ENCODE data around the gene ZNF574. TPM values are rescaled to one million over a fixed set of nuclear protein-coding genes. Genes with fewer than 3 reads are reported as not detected.

The ZNF574 gene
- total and polyA plus RNA-seq, 2 experiments from 2014 or later, result 19.4 to 61.2 TPM

DNA sequence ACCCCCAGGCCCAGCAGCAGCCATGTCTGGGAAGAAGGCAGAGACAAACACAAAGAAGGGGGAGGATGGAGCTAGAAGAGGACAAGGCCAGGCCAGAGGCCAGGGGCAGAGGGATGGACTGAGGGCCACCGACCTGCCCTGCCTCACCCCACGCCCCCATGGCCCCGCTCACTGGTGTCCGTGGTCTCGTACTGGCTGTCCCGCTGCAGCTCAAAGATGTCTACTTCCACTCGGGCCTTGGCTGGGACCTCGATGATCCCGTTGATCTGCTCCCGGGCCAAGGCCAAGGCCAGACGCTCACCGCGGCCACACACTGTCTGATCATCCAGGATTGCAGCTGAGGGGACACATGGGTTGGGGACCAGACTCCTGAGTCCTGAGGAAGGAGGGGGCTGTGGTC, 10.9 kb upstream of the ZNF574 start:
- Mint-ChIP-seq H3K27ac (no peak overlapping the region), H3K9me3 (no peaks in the 10 kb centered on the region)

More for the DNA sequence above, 10.9 kb upstream of the ZNF574 start:
- ATAC-seq (no peak), DNase-seq (ENCODE audit: low spot score) (no peak)
- peaks cover 37% of the 10 kb centered on the region for H3K36me3 Mint-ChIP-seq (ENCODE audit: low read depth)
- Histone ChIP-seq H3F3A (replicated peaks; ENCODE audit: low read depth) (peaks cover 6% of the 10 kb centered on the region; the same call in 1 of the 2 replicates), H3K4me3 (no peak overlapping the region), H3K4me2 (no peak overlapping the region), H3K79me2 (replicated peaks; ENCODE audit: insufficient read depth) (peaks cover 28% of the 10 kb centered on the region), H2AFZ (no peak overlapping the region), H3K27ac (ENCODE audit: low read depth) (no peak overlapping the region), H3K36me3 (ENCODE audit: insufficient read depth) (peaks cover 3% of the 10 kb centered on the region; the same call in 1 of the 2 replicates), H3K9me2 (ENCODE audit: insufficient read depth) (no peaks in the 10 kb centered on the region), H3K4me1 (ENCODE audit: insufficient read depth) (peaks cover 13% of the 10 kb centered on the region; the same call in 1 of the 2 replicates), H4K20me1 (replicated peaks; ENCODE audit: insufficient read depth) (peaks cover 12% of the 10 kb centered on the region), H3K27me3 (ENCODE audit: insufficient read depth) (no peaks in the 10 kb centered on the region)
- no peak overlapping the region for H3K4me3 Mint-ChIP-seq
- H3K27me3 Mint-ChIP-seq (ENCODE audit: insufficient read depth, low read depth, poor library complexity), result peaks cover 10% of the 10 kb centered on the region
- no peaks in the 10 kb centered on the region; the same call in 2 of the 3 replicates for H3K4me1 Mint-ChIP-seq
- TF ChIP-seq, protein P1, sequence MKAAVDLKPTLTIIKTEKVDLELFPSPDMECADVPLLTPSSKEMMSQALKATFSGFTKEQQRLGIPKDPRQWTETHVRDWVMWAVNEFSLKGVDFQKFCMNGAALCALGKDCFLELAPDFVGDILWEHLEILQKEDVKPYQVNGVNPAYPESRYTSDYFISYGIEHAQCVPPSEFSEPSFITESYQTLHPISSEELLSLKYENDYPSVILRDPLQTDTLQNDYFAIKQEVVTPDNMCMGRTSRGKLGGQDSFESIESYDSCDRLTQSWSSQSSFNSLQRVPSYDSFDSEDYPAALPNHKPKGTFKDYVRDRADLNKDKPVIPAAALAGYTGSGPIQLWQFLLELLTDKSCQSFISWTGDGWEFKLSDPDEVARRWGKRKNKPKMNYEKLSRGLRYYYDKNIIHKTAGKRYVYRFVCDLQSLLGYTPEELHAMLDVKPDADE (IDR thresholded peaks at IDR 0.05), result no peak
- TF ChIP-seq CREB1 (CRISPR knock-in tag; IDR thresholded peaks at IDR 0.05; ENCODE audit: low read depth) (no peak), ZNF114 (CRISPR knock-in tag; IDR thresholded peaks at IDR 0.05) (no peak), JUNB (IDR thresholded peaks at IDR 0.05; ENCODE audit: unreplicated experiment) (no peak), POLR2AphosphoS5 (IDR thresholded peaks at IDR 0.05; ENCODE audit: low read depth) (no peak), NANOG (IDR thresholded peaks at IDR 0.05; ENCODE audit: borderline replicate concordance) (no peak), EZH2phosphoT487 (IDR thresholded peaks at IDR 0.05; ENCODE audit: unreplicated experiment) (no peak), STAT1 (IDR thresholded peaks at IDR 0.05; ENCODE audit: unreplicated experiment) (no peak)
- TF ChIP-seq, protein P2, sequence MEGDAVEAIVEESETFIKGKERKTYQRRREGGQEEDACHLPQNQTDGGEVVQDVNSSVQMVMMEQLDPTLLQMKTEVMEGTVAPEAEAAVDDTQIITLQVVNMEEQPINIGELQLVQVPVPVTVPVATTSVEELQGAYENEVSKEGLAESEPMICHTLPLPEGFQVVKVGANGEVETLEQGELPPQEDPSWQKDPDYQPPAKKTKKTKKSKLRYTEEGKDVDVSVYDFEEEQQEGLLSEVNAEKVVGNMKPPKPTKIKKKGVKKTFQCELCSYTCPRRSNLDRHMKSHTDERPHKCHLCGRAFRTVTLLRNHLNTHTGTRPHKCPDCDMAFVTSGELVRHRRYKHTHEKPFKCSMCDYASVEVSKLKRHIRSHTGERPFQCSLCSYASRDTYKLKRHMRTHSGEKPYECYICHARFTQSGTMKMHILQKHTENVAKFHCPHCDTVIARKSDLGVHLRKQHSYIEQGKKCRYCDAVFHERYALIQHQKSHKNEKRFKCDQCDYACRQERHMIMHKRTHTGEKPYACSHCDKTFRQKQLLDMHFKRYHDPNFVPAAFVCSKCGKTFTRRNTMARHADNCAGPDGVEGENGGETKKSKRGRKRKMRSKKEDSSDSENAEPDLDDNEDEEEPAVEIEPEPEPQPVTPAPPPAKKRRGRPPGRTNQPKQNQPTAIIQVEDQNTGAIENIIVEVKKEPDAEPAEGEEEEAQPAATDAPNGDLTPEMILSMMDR (conservative IDR thresholded peaks at IDR 0.05; ENCODE audit: low read depth in 2 of 2), result no peak
- TF ChIP-seq, protein P3, sequence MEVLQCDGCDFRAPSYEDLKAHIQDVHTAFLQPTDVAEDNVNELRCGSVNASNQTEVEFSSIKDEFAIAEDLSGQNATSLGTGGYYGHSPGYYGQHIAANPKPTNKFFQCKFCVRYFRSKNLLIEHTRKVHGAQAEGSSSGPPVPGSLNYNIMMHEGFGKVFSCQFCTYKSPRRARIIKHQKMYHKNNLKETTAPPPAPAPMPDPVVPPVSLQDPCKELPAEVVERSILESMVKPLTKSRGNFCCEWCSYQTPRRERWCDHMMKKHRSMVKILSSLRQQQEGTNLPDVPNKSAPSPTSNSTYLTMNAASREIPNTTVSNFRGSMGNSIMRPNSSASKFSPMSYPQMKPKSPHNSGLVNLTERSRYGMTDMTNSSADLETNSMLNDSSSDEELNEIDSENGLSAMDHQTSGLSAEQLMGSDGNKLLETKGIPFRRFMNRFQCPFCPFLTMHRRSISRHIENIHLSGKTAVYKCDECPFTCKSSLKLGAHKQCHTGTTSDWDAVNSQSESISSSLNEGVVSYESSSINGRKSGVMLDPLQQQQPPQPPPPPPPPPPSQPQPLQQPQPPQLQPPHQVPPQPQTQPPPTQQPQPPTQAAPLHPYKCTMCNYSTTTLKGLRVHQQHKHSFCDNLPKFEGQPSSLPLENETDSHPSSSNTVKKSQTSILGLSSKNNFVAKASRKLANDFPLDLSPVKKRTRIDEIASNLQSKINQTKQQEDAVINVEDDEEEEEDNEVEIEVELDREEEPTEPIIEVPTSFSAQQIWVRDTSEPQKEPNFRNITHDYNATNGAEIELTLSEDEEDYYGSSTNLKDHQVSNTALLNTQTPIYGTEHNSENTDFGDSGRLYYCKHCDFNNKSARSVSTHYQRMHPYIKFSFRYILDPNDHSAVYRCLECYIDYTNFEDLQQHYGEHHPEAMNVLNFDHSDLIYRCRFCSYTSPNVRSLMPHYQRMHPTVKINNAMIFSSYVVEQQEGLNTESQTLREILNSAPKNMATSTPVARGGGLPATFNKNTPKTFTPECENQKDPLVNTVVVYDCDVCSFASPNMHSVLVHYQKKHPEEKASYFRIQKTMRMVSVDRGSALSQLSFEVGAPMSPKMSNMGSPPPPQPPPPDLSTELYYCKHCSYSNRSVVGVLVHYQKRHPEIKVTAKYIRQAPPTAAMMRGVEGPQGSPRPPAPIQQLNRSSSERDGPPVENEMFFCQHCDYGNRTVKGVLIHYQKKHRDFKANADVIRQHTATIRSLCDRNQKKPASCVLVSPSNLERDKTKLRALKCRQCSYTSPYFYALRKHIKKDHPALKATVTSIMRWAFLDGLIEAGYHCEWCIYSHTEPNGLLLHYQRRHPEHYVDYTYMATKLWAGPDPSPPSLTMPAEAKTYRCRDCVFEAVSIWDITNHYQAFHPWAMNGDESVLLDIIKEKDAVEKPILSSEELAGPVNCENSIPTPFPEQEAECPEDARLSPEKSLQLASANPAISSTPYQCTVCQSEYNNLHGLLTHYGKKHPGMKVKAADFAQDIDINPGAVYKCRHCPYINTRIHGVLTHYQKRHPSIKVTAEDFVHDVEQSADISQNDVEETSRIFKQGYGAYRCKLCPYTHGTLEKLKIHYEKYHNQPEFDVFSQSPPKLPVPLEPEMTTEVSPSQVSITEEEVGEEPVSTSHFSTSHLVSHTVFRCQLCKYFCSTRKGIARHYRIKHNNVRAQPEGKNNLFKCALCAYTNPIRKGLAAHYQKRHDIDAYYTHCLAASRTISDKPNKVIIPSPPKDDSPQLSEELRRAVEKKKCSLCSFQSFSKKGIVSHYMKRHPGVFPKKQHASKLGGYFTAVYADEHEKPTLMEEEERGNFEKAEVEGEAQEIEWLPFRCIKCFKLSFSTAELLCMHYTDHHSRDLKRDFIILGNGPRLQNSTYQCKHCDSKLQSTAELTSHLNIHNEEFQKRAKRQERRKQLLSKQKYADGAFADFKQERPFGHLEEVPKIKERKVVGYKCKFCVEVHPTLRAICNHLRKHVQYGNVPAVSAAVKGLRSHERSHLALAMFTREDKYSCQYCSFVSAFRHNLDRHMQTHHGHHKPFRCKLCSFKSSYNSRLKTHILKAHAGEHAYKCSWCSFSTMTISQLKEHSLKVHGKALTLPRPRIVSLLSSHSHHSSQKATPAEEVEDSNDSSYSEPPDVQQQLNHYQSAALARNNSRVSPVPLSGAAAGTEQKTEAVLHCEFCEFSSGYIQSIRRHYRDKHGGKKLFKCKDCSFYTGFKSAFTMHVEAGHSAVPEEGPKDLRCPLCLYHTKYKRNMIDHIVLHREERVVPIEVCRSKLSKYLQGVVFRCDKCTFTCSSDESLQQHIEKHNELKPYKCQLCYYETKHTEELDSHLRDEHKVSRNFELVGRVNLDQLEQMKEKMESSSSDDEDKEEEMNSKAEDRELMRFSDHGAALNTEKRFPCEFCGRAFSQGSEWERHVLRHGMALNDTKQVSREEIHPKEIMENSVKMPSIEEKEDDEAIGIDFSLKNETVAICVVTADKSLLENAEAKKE (CRISPR knock-in tag; IDR thresholded peaks at IDR 0.05), result no peak
- TF ChIP-seq, protein P4, sequence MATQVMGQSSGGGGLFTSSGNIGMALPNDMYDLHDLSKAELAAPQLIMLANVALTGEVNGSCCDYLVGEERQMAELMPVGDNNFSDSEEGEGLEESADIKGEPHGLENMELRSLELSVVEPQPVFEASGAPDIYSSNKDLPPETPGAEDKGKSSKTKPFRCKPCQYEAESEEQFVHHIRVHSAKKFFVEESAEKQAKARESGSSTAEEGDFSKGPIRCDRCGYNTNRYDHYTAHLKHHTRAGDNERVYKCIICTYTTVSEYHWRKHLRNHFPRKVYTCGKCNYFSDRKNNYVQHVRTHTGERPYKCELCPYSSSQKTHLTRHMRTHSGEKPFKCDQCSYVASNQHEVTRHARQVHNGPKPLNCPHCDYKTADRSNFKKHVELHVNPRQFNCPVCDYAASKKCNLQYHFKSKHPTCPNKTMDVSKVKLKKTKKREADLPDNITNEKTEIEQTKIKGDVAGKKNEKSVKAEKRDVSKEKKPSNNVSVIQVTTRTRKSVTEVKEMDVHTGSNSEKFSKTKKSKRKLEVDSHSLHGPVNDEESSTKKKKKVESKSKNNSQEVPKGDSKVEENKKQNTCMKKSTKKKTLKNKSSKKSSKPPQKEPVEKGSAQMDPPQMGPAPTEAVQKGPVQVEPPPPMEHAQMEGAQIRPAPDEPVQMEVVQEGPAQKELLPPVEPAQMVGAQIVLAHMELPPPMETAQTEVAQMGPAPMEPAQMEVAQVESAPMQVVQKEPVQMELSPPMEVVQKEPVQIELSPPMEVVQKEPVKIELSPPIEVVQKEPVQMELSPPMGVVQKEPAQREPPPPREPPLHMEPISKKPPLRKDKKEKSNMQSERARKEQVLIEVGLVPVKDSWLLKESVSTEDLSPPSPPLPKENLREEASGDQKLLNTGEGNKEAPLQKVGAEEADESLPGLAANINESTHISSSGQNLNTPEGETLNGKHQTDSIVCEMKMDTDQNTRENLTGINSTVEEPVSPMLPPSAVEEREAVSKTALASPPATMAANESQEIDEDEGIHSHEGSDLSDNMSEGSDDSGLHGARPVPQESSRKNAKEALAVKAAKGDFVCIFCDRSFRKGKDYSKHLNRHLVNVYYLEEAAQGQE (IDR thresholded peaks at IDR 0.05; ENCODE audit: unreplicated experiment), result no peak
